CD4-positive, alpha-beta T cell treated with Interleukin-17A for 4 hours (primary cell): ENCODE measurements around the gene ZNF212.

Source experiments
- DNase-seq: peaks from one replicate; pipeline ENCODE4 v3.0.0-alpha.2; 2020; ENCODE audit warnings: mixed read lengths

The ZNF212 gene

DNA sequence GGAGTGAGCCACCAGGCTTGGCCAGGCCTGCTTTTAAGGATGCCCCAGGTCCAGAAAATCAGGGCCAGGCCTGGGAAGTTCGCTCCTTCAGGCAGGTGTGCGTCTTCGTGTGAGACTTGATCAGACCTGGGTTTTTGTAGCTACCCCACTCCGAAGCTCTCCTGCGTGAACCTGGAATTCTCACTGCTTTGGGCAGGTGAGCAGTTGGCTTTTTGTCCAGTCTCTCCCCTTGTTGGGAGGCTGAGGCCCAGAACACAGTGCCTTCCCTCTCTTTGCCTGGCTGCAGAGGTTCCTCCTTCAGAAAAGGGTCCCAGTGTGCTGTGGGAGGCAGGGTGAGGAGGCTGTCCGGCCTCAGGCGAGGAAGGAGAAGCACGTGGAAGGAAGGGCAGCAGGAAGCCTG lies 49.8 kb downstream of the ZNF212 start:
- no peak for DNase-seq

DNA sequence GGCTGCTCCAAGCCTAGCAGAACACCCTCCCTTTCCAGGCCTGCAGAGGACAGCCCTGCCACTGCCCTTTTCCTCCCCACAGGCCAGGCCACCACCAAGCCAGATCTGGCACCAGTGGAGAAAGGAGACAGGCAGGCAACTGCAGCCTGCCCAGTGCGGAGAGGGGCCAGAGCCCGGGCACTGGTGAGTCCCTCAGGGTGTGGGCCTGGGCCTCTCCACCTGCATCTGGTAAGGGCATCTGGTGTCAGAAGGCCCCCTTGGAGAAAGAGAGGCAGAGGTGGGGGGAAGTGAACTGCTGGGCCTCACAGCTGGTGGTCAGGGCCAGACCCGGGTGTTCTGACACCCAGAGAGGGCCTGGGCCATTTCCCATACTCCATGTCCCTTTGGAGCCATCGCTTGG lies 50.4 kb downstream of the ZNF212 start:
- no peak for DNase-seq

- DNase-seq, result no peak
Measured at GRCh38 chr7:149291036-149291780, 51.8 kb downstream of the ZNF212 start.

- no peak for DNase-seq
Measured at GRCh38 chr7:149291781-149292461, 52.5 kb downstream of the ZNF212 start.

DNA sequence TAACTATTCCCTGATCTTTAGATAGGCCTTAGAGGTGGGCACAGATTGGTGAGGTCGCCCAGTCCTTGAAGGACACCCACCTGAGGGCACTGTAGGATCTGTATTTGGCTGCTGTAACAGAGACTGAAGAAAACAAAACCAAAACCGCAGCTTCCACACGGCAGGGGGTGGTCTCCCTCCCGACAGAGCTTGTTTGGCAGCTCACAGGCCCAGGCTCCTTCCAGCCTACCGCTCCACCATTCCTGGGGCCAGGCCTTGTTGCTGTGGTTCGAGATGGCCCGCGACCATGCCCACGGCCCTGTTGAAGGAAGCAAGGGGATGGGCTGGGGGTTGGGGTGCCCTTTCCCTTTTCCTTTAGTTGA lies 53.0 kb downstream of the ZNF212 start:
- DNase-seq, result no peak

DNA sequence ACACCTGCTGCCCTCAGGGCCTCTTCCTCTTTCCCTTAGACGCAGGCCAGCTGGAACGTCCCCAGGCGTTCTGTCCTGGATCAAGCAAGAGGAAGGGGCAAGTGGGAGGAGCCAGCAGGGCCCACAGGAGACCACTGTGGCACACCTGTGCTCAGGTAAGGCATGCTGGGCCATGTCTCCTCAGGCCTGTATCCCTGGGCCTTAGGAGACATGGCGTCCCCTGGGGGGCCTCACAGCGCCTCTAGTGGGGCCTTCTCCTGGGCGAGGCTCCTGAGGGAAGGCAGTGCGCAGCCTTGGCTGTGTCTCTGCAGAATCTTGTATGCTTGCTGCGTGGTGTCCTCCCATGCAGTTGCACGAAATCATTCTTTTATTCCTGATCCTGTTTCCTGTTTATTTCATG lies 53.9 kb downstream of the ZNF212 start:
- DNase-seq, result no peak

DNA sequence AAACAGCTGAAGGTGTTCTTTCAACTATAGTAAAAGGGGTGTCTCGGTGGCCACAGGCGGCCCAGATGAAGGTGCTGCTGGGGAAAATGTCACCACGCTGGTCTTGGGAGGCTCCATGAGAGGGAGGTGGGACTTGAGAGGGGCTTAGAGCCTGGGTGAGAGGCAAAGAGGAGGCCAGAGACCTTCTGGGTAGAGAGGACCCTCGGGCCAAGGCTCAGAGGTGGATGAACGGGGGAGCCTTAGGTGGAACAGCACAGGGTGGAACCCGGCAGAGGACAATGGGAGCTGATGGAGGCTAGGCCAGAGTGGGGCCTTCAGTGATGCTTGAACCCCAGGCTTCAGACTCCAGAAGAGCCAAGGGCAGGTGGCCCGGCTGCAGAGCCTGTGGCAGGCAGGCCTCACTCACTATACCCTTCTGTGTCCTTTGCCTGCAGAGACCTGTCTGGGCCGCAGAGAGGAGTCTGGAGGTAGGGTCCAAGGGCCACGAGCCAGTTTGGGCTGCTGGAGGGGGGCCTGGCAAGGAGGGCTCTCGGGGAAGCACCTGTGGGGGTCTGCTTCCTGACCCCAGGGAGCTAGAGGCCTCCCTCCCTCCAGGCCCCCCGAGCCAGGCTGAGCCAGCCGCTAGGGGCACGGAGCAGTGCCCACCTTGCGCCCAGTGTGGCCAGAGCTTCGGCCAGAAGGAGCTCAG lies 54.6 kb downstream of the ZNF212 start:
- DNase-seq, result no peak

DNA sequence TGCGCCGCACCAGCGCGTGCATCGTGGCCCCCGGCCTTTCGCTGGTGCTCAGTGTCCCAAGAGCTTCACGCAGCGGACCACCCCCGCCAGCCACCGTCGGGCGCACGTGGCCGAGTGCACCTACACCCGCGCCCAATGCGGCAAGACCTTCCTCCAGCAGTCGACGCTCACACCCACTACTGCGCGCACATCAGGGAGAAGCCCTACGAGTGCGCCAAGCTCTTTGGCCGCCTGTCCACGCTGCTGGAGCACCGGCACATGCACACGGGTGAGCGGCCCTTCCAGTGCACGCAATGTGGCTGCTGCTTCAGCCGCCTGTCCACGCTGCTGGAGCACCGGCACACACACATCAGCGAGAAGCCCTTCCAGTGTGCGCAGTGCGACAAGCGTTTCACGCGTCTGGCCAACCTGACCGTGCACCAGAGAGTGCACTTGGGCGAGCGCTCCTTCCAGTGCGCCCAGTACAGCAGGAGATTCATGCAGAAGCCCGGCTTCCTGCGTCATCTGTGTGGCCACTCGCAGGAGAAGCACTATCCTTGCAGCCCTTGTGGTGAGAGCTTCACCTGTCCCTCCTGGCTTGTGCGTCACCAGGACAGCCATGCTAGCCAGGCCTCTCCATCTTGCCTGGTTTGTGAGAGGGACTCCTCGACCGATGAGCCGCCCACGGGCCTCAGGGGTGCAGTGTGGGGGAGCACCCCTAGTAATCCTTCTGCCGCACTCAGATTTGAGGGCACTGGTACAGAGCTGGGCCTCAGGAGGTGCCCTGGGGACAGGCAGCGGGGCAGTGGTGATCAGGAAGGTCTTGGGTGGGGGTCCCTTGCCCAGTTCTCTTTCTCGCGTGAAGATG lies 55.4 kb downstream of the ZNF212 start:
- no peak for DNase-seq

DNA sequence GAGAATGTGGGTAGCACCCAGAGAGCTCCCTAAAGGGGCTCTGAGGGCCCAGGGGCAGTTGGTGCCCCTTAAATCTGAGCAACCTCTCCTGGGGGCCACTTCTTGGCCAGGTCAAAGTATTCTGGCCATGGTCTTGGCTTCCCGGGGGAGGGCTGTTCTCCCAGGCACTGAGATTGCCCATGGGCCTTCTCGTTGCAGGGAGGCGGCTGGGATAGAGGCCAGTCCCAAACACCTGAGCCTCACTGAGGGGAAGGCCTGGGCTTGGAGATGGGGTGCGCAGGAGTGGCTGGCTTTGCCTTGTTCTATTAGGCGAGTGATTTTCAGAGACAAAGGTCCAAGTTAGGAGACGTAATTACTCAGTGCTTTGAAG lies 56.0 kb downstream of the ZNF212 start:
- no peak for DNase-seq

DNA sequence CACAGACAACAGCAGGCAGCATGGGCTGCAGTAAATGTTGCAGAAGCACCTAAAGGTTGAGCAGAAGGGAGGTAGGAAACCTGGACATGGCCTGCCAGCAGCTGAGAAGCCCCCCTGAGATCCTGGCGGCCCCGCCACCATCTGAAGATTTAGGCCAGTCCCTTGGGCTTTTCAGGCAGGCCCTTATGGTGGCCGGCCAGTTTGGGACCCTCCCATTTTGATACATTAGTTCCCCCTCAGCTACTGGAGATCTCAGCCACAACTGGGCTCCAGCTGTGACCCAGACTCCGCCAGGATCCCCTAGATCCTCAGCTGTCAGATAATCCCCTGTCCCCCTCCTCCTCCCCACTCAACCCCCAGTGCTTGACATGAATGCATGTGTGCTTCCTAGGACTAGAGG lies 56.9 kb downstream of the ZNF212 start:
- no peak for DNase-seq

GRCh38 chr7:149297034-149297755 lies 57.7 kb downstream of the ZNF212 start:
- no peak for DNase-seq

- no peak for DNase-seq
Measured at GRCh38 chr7:149300620-149301285, 61.3 kb downstream of the ZNF212 start.

GRCh38 chr7:149302222-149302621 lies 62.8 kb downstream of the ZNF212 start:
- DNase-seq, result no peak

DNA sequence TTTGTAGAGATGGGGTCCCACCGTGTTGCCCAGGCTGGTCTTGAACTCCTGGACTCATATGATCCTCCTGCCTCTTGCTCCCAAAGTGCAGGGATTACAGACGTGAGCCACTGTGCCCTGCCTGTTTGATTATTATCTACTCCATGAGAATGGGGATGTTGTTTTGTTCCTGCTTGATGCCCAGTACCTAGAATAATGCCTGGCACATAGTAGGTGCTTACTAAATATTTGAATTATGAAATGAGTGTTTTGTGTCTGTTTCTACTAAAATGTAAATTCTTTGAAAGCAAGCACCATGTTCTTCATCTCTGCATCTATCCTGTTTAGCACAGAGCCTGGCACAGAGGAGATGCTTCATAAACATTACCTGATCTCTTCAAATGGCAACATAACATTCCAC lies 63.4 kb downstream of the ZNF212 start:
- no peak for DNase-seq

DNA sequence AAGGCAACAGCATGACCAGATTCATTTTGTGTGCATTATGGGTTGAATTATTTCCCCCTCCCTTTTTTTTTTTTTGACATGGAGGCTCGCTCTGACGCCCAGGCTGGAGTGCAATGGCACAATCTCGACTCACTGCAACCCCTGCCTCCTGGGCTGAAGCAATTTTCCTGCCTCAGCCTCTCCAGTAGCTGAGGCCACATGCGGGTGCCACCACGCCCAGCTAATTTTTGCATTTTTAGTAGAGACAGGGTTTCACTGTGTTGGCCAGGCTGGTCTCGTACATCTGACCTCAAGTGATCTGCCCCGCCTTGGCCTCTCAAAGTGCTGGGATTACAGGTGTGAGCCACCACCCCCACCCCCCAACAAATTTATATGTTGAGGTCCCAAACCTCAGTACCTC lies 64.6 kb downstream of the ZNF212 start:
- no peak for DNase-seq
